CD4-positive, alpha-beta T cell treated with Interleukin-17A for 1 hour (primary cell): ENCODE data around the gene ING3.

Source experiments
- DNase-seq: peaks from one replicate; pipeline ENCODE4 v3.0.0-alpha.2; 2020

ING3 gene

DNA sequence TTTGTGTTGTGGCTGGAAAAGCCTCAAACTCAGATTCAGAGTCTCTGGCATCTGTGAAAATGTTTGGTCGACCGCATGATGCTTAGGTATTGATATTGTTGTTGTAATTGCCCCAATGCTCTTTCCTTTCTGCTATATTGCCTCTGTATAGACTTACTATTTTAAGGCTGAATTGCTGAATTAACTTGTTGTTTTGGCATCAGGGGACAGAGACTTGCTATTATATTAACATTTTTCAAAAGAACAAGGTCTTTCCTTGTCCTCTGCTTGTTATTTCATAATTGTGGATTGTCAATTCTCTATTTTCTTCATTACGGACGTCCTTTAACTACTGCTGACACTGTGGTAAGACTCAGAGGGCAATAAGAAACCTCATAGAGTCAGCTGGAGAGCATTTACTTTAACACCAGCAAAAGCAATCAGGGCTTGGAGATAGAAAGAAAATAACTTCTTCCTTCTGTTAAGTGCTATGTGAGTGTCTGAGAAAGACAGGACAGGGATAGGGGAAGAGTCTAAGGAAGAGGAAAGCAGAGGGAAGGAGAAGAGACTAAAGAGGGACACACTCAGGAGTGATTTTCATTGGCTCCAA lies 55.5 kb downstream of the ING3 start:
- DNase-seq, result no peak

DNA sequence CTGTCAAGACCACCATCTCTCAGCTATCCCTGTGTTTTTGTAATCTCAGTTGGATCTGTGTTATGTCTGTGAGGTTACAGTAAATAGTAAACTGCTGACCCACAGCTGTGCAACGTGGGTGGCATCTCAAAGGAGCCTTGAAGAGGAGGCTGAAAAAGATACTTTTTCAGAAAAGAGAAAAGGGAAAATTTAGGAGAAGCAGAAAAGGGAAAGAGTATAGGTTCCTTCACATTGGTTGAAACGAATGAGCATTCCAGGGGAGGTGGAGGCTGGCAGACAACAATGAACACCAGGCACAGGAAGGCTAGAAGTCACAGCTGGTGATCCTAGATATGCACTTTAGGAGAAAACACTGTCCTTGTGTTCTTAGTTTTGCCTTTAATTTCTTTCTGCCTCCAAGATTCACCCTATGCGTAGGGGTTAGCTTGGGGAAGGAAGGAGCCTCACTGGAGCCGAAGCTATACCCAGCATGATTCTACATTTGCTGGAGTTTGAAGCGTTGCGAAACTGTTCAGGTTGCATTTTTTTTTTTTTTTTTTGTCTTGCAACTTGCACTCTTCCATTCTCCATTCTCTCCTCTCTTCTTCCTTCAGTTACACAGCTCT lies 56.2 kb downstream of the ING3 start:
- no peak for DNase-seq

DNA sequence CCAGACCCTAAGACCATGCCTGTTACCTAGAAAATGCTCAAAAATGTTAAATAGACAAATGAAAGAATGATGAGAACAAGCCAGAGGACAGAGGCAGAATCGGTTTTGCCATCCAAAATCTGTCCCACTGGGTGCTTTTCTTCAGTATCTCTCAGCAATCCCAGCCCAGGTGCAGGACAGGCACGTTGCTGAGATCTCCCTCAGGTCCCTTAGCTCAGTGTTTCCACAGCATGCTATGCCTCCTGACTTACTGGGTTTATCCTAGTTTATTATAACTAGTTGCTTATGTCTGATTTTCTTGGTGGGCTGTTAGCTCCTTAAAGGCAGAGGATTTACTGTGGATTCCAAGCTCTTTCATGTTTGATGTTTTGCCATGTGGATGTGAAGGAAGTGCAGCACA lies 58.2 kb downstream of the ING3 start:
- DNase-seq, result no peak

DNA sequence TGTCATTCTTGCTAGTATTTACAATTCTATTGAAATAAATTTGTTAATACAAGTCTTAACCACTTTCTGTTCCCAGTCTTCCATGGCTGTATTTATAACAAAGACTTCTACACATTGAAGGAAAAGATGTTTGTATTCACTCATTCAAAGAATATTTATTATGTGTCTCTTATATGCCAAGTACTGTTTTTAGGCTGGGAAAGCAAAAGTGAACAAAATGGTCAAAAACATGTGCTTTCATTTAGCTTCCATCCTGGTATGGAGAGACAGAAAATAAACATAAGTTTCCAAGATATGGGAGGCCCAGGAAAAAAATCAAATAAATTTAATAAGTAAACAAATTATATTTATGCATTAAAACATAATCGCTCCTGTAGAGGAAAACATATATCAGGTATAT lies 60.8 kb downstream of the ING3 start:
- no peak for DNase-seq

DNA sequence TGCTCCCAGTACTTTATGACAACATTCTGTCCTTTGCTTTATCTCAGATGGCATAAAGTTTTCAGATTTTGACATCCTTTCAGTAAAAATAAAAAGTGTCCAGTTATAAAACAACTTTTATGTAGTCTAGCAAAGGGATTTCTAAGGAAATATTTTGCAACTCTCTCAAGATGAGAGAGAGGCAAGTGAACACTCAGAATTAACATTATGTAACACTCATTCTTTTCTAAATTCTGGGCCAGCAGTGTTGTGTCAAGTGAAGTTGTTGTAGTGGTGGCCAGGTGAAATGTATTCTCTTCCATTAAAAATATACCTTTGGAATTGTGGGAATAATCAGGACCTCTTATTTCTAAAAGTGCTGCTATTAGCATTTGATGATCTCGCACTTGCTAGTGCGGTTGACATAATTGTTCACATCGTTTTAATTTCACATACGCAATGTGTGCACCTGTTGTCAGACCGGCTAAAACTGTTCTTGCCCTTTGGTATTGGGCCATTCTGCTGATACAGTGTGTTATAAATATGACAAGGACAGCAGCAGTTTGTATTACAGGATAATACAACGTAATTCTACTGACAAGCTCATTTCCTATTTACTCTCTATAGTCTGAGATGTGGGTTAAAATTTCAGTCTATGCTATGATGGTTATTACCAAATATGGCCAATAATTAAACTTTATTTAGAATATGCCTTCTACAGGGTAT lies 61.7 kb downstream of the ING3 start:
- DNase-seq, result no peak

DNA sequence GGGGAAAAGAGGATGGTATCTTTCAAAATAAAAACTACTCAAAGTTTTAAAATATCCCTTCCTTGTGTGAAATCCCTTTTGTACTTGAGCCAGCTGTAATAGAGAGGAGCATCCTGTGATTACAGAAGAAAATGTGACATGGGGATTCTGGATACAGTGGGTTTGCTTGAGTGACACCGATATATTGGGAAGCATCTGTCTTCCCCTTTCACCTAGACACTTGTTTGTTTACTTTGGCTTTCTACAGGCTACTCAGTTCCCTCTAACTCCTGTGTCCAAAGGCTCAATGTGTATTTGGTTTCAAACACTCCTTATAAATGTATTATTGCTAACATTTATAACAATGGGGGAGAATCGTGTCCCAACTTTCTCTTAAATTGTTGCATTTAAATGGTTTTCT lies 62.3 kb downstream of the ING3 start:
- DNase-seq, result no peak

DNA sequence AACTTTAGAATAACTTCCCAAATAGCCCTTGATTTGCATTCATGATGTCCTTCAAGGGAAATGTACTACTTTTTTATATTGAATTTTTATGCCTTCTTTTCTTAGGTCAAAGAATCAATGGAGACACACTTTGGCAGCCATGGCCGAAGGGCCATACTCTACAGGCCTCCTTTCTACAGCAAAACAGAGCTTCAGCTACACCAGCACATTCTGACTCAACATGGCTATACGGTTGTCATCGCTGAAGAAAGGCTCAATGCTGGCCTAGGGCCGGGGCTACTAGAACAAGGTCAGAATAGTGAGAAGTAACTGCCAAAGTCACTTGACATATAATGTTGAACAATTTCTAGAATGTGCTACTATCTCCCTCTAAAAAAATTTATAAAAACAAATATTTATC lies 65.0 kb downstream of the ING3 start:
- DNase-seq, result no peak

DNA sequence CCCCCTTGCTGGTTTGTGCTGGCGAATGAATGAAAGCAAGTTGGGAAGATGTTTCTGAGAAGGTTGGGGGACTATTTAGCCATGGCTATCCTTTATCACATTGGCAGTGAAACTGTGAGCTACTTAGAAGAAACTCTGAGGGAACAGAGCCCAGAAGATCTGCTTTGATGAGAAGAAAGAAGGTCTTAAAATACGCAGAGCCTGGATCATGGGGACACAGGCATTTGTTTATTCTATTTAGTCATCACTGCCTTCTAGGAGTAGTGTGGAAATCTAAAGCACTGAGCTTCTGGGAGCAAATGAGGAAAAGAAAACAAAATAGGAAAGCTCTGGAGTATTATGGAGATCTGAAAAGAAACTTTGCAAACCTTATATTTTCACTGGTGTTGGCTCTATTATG lies 66.4 kb downstream of the ING3 start:
- DNase-seq, result no peak

DNA sequence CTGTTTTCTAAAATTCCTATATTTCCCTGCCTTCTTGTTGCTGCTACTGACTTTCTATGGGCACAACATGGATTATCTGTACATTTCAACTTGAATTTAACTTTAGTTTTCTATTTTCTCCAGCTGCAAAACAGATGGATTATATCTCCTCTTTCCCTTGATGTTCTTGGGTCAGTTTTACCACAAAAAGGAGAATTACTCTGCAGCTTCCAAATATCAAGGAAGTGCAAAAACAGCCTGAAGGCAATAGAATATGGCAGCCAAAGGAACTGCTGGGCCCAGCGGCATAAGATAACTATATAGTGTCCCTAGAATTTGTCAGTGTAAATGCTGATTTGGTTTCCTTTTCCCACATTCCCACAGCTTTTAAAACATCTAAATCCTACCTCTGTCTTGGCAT lies 67.0 kb downstream of the ING3 start:
- no peak for DNase-seq

DNA sequence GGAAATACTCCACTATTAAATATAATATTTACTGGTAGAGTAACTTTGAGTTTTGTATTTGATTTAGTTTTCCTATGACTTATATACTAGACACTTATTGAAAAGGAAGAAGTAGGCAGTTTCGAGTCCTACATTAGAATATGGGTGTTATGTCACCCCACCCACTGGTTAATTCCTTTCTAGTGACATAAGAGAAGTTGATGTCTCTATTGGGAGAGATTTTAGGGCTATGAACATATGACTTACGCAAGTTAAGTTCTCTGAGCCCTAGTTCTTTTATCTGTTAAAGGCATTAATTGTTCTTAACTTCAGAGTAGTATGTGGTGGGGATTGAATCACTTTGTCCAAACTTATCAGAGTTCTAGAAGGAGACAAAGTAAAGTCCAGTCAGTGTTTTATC lies 68.4 kb downstream of the ING3 start:
- DNase-seq, result no peak

DNA sequence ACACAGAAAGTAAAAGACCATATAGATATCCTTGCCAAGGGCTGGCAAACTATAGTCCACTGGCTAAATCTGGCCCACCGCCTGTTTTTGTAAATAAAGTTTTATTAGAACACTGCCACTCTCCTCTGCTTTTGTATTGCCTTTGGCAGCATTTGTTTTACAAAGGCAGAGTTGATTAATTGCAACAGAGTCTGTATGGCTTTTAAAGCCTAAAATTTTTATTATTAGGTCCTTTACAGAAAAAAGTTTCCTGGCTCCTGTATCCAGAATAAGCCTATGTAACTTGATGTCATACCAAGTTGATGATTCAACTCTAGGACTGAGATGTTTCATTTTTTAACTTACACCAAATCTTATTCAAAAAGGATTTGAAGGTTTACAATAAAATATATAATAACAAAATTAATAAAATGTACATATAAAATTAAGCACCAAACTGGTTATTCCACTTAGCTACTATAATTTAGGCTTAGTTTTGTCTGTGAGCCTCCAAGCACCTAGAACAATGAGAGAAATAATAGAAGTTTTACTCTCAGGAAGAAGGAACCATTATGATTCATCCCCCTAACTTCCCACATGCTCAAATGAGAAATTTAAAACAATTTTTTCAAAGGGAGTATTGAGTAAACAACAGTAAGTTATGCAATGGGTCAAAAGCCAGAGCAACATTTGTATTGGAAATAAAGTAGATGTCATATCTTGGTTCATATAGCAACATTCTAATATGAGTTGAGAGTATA lies 69.8 kb downstream of the ING3 start:
- no peak for DNase-seq

DNA sequence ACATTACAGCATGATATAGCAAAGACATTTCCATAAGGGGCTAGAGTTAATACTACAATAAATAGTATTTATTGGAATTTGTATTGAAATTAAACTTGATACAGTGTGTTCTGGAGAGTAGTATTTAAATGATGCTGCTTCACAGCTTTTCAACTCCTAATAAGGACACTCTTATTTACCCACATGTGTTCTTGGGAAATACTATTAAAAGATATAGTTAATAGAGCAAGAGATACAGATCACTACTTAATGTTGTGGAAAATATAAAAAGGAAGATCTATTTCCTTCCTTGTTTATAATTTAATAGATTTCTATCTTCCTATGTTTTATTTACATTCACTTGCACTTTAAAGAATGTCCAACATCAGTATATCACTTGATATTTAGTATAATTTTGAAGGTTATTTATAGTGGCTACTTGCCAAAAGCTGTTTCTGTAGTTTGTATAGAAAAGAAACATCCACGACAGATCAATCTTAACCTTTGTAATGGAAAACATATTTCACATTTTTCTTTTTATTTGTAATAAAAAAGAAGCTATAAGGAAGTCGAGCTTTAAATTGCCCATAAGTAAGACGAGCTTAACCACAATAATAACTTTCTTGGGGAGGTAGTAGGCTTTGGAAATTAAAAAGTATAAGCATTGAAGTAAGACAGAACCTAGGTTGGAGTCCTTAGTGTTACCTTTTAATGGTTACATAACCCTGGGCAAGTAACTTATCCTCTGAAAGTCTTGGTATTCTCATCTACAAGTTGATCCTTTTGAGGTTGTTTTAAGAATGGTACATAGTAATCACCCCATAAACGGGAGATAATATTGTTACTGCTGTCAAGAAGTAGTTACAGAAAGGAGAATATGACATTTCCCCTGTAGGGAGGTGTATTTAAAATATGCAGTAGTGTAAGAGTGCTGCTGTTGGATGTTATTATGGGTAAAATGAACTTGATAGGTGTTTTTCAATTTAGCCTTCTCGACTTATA lies 70.7 kb downstream of the ING3 start:
- DNase-seq, result no peak

DNA sequence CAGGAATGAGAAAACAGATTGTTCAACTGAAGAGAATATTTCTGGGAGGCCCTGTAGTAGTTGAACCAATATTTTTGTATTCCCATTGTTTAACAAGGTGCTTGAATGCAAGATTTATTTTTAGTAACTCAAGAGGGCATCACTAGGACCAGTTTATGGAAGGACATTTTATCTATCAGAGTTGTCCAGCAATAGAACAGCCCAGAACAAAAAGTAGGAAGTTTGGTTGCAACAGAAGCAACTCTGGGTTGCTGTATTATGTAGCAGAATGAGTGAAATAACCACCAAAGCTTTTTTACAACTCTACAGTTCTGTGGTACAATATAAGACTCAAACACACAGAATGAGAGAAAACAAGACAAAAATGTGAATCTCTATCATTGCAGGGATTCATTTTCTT lies 72.6 kb downstream of the ING3 start:
- no peak for DNase-seq

DNA sequence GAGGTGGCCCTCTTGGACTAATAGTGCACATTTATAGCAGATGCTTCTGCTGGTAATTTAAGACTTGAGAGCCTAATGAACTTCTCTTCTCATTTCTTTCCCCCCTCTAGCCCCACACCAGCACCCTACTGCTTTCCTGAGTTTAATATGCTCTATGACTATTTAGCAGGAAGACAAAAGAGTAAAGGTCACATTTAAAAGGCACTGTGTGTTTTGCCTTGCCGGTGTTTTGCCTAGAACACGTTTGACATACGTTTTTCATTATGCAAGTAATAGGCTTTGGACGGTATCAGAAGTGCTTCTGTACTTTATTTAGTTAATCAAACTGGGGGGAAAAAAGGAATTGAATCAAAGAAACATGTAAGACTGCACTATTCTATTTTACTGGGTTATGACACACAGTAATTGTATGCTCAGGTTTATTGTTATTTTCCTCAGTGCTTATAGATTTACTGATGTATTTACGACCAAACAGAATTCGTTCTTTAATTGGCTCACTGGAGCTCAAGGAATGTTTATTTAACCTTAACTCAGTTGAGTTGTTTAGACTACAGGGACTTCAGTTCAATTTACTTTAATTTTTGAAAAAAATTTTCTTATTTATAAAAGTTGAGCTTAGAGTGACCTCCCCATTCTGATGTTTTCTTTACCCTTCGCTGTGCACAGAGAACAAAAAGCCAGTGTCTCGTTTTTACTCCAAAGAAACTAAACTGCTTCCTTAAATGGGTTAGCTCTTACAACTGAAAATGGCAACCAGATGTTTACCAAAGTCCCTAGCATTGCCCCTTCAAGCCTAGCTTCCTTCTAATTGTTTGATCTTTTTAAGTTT lies 73.3 kb downstream of the ING3 start:
- DNase-seq, result no peak

DNA sequence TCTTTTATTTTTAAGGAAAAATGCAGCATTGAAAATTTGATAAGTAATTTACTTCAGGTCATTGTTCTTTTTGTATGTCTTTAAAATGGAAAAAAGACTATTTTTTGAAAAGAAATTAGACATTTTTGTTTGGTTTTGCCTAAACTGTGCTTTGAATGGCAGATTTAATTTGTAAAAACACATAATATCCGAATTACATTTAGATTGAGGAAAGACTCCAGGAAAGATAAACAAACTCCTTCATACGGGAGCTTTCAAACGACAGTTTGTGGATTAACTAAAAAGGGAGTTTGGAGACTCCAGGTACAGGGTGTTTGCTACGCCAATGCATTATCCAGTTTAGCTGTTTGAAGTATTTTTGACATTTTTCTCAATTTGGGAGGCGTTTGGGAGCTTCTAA lies 74.0 kb downstream of the ING3 start:
- DNase-seq, result no peak

DNA sequence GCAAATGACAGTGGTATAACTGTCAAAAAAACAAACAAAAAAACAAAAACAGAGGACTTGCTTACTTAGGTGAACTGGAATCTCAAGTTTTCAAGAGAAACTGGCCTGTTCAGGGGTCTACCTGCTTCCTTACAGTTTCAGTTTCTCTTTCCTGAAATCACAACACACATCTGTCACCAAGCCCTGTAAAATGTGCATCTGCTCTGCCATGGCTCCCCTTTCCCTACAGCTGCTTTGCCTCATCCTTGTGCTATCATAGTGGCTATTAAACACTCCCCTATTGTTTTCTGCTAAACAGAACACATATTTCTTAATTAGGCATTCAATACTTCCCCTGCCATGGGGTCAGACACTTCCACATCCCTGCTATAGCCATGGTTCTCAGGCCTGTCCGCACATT lies 75.6 kb downstream of the ING3 start:
- DNase-seq, result no peak

DNA sequence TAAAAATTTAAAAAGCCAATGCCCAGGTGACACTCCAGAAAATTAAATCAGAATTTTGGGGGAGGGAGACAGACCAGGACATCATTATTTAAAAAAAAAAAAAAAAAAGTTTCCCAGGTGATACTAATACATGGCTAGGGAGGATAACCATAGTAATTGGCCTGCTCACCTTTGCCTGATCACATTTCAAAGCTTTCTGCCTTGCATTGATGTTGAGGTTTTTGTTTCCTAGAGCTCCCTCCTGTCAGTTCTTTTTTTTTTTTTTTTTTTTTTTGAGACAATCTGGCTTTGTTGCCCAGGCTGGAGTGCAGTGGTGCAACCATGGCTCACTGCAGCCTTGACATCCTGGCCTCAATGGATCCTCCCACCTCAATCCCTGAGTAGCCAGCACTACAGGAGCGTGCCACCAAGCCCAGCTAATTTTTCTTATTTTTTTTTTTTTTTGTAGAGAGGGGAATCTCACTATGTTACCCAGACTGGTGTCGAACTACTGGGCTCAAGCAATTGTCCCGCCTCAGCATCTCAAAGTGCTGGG lies 76.1 kb downstream of the ING3 start:
- no peak for DNase-seq
